K562 (cell line): ENCODE measurements around the gene AKAP13. TPM values are rescaled to one million over a fixed set of nuclear protein-coding genes. Genes with fewer than 3 reads are reported as not detected.
A peak's percentile ranks its signal among the peaks of the same experiment; 100 is the strongest.

Experiments
- ATAC-seq: fragments of 200-7000 bp; cut with Tn5 transposase; 3 replicates; pipeline ENCODE4 v1.9.1; 2020; ENCODE audit warnings: moderate library complexity
- BruUV-seq: library from RNA; stranded (reverse); fragments of 400-500 nt; replicated peaks from 2 replicates; lab custom pipeline; 2021; lab: Mats Ljungman, UMichigan
- CTCF ChIA-PET: fragments of 300-600 bp; formaldehyde crosslinking; extraction: SDS; loops from one replicate; lab custom pipeline; 2021; ENCODE audit warnings: low intra/inter-chr PET ratio; lab: Yijun Ruan, JAX
- POLR2A ChIA-PET: fragments of 300-600, 350-650 bp; sonication (Branson Sonifier 250); formaldehyde crosslinking; extraction: SDS; loops from one replicate; lab custom pipeline; 2021; ENCODE audit warnings: antibody characterized with exemption, inconsistent platforms; lab: Yijun Ruan, JAX
- DNase-seq, 4 experiments: peaks; one replicate each; pipeline versions ENCODE4 v3.0.0 to v3.0.0-alpha.2; 2011 to 2018; ENCODE audit warnings: low spot score in 3 of 4, mixed read lengths in 3 of 4; ENCODE audit errors: extremely low read depth in 1 of 4
- FAIRE-seq: peaks from 2 replicates; lab custom pipeline; 2011; peaks lifted over from hg19 to GRCh38; lab: Jason Lieb, UNC
- H2AFZ ChIP-seq: 2 replicates; pipeline ENCODE4 v1.6.0; 2011; ENCODE audit warnings: low read depth, low read length, control low read depth, inconsistent platforms
- H3K27ac ChIP-seq: fragments of 200-600 bp; 3 replicates; pipeline ENCODE4 v1.8.0; 2011; ENCODE audit warnings: low read depth, mild to moderate bottlenecking, control low read depth, inconsistent platforms, low read length, moderate library complexity, mixed read lengths; ENCODE audit errors: extremely low read depth
- H3K27me3 ChIP-seq, 2 experiments: fragments of 300-600 bp in 1 of 2; 2 replicates in 1 of 2; 3 replicates in 1 of 2; pipeline versions ENCODE4 v1.6.0 to v1.8.0; 2011; ENCODE audit warnings: inconsistent platforms in 2 of 2, low read length in 2 of 2, mild to moderate bottlenecking in 1 of 2, mixed read lengths in 1 of 2, moderate library complexity in 1 of 2; ENCODE audit not compliant: control insufficient read depth in 2 of 2, insufficient read depth in 2 of 2
- H3K36me3 ChIP-seq: fragments of 300-600 bp; 3 replicates; pipeline ENCODE4 v1.8.0; 2011; ENCODE audit warnings: mild to moderate bottlenecking, low read length, inconsistent platforms; ENCODE audit not compliant: control insufficient read depth, insufficient read depth
- H3K4me1 ChIP-seq, 2 experiments: fragments of 200-600 bp in 1 of 2; replicated peaks in 1 of 2; 2 replicates in 1 of 2; 3 replicates in 1 of 2; pipeline versions ENCODE4 v1.5.1 to v1.8.0; 2011; ENCODE audit warnings: inconsistent platforms in 2 of 2, low read length in 2 of 2, mild to moderate bottlenecking in 1 of 2, mixed read lengths in 1 of 2, moderate library complexity in 1 of 2; ENCODE audit not compliant: control insufficient read depth in 2 of 2, insufficient read depth in 2 of 2
- H3K4me2 ChIP-seq: 2 replicates; pipeline ENCODE4 v1.6.1; 2011; ENCODE audit warnings: low read length, control low read depth, inconsistent platforms, mixed read lengths; ENCODE audit not compliant: insufficient read depth
- H3K4me3 ChIP-seq: fragments of 200-600 bp; sonication (generic), shearing (Covaris generic); 2 replicates; pipeline ENCODE4 v1.5.1; 2016; ENCODE audit warnings: control low read depth, inconsistent platforms
- H3K79me2 ChIP-seq: fragments of 200-600 bp; 3 replicates; pipeline ENCODE4 v1.8.0; 2011; ENCODE audit warnings: low read length, inconsistent platforms; ENCODE audit not compliant: control insufficient read depth, insufficient read depth
- H3K9ac ChIP-seq, 2 experiments: 2 replicates each; pipeline versions ENCODE4 v1.6.0 to v1.6.1; 2011; ENCODE audit warnings: low read depth in 2 of 2, low read length in 2 of 2, control low read depth in 1 of 2, inconsistent platforms in 1 of 2, mild to moderate bottlenecking in 1 of 2, mixed read lengths in 1 of 2; ENCODE audit not compliant: insufficient read depth in 1 of 2
- H3K9me1 ChIP-seq: one replicate; pipeline ENCODE4 v1.6.0; 2011; ENCODE audit warnings: inconsistent platforms, mild to moderate bottlenecking, low read length, moderate library complexity; ENCODE audit not compliant: control insufficient read depth, insufficient read depth
- H3K9me3 ChIP-seq: replicated peaks from 2 replicates; pipeline ENCODE4 v1.5.1; 2011; ENCODE audit warnings: low read depth, low read length, inconsistent platforms; ENCODE audit not compliant: control insufficient read depth, insufficient read depth
- H4K20me1 ChIP-seq: replicated peaks from 2 replicates; pipeline ENCODE4 v1.6.1; 2011; ENCODE audit warnings: low read length, inconsistent platforms, mixed read lengths; ENCODE audit not compliant: control insufficient read depth, insufficient read depth
- ADNP ChIP-seq: fragments of 200-800 bp; sonication (Bioruptor generic); IDR thresholded peaks from 2 replicates; pipeline ENCODE4 v1.6.1; 2016; ENCODE audit warnings: missing genetic modification characterization, missing compliant biosample characterization
- IRF2 ChIP-seq: sonication (generic); formaldehyde crosslinking; IDR thresholded peaks from 2 replicates; pipeline ENCODE4 v1.8.1; 2022; ENCODE audit warnings: mild to moderate bottlenecking, missing genetic modification reagents
- KAT8 ChIP-seq: fragments of 450-650 bp; IDR thresholded peaks from 2 replicates; pipeline ENCODE4 v1.6.1; 2016; ENCODE audit warnings: low read depth, mild to moderate bottlenecking
- PRPF4 ChIP-seq: fragments of 200-400 bp; formaldehyde crosslinking; IDR thresholded peaks from one replicate; pipeline ENCODE4 v1.6.1; 2017; ENCODE audit warnings: low read length, low read depth, mild to moderate bottlenecking; ENCODE audit not compliant: insufficient read depth, poor library complexity, severe bottlenecking
- RB1 ChIP-seq: fragments of 450-650 bp; IDR thresholded peaks from 2 replicates; pipeline ENCODE4 v1.6.1; 2017; ENCODE audit warnings: low read depth, mild to moderate bottlenecking
- RCOR1 ChIP-seq, 2 experiments: IDR thresholded peaks; 2 replicates each; pipeline ENCODE4 v1.6.1; 2012; ENCODE audit warnings: low read depth in 2 of 2, low read length in 2 of 2, borderline replicate concordance in 1 of 2, improper control_type of control experiment in 1 of 2
- RFX1 ChIP-seq: fragments of 450-650 bp; IDR thresholded peaks from 2 replicates; pipeline ENCODE4 v1.6.1; 2016; ENCODE audit warnings: mild to moderate bottlenecking, moderate library complexity
- STAG1 ChIP-seq: sonication (generic); formaldehyde crosslinking; IDR thresholded peaks from 2 replicates; pipeline ENCODE4 v1.5.0; 2020; ENCODE audit warnings: missing genetic modification reagents, borderline replicate concordance
- ZBTB8A ChIP-seq: fragments of 450-650 bp; IDR thresholded peaks from 2 replicates; pipeline ENCODE4 v1.6.1; 2018; ENCODE audit warnings: mild to moderate bottlenecking, moderate library complexity; ENCODE audit not compliant: partially characterized antibody
- WGBS: fragments of 100-300 bp; shearing (Covaris generic); methylation state at CpG from one replicate; pipeline ENCODE4 v1.1.6; 2016; ENCODE audit warnings: low coverage, mixed read lengths; ENCODE audit not compliant: insufficient coverage; ENCODE audit errors: missing lambda C conversion rate; 5-methylcytosine and 5-hydroxymethylcytosine counted together
- in situ Hi-C: fragments of 300-500 bp; cut with MboI; formaldehyde crosslinking; loops from 4 replicates; pipeline ENCODE4 v1.15.0; 2018; ENCODE audit warnings: inconsistent platforms, mixed read lengths
- intact Hi-C: fragments of 100-400 bp; cut with micrococcal nuclease; formaldehyde crosslinking; loops from 2 replicates; pipeline ENCODE4 v1.14.2; 2022
- polyA plus RNA-seq, 8 experiments: library from polyadenylated mRNA; depleted of rRNA in 4 of 8; stranded (reverse) in 5 of 8; unstranded in 3 of 8; fragments of >200 nt; fragmentation: Nextera tagmentation in 2 of 8; fragmentation: Illumina TruSeq in 1 of 8; extraction: Ambion mirVana in 2 of 8; extraction: Trizol in 1 of 8; gene quantifications; 2 replicates each; pipeline versions ENCODE4 v1.2.1 to v1.2.3, GENCODE V29; 2011 to 2014; ENCODE audit warnings: inconsistent platforms in 1 of 8, missing spikeins in 1 of 8
- total RNA-seq, 7 experiments: library from RNA; depleted of rRNA in 6 of 7; stranded (reverse); fragments of >200 nt in 6 of 7; fragmentation: Illumina TruSeq in 2 of 7; extraction: Trizol in 2 of 7; gene quantifications; 2 replicates each; pipeline versions ENCODE4 v1.2.1 to v1.2.3, GENCODE V29; 2011 to 2021; ENCODE audit warnings: low replicate concordance in 1 of 7

The AKAP13 gene
- total and polyA plus RNA-seq, 9 of the 15 experiments (the other 6 are each of a cell fraction or from before 2014, with no cell fraction given), result 0.03 to 1.7 (median 0.42) TPM

GRCh38 chr15:85377986-85378385, 2.4 kb upstream of the AKAP13 start:
- H3K4me1 ChIP-seq, result peaks cover 3 to 9% of the 10 kb centered on the region in 2 experiments; a peak in 3 of 5 replicates
- H3K79me2 ChIP-seq, result no peaks in the 10 kb centered on the region
- TF ChIP-seq RB1 (no peak), ZBTB8A (no peak), IRF2 (CRISPR knock-in tag) (no peak)
- ChIA-PET POLR2A (no interaction called here), CTCF (no interaction called here)
- DNase-seq (no peak), ATAC-seq (no peak), FAIRE-seq (no peak)
- no peaks in the 10 kb centered on the region for H3K36me3 ChIP-seq
- in situ Hi-C loops (no loop called here), intact Hi-C loops (no loop called here)
- H3K4me2 ChIP-seq, result no peak overlapping the region
- peaks cover 4 to 12% of the 10 kb centered on the region in 2 experiments; a peak in 2 of 5 replicates for H3K27me3 ChIP-seq
- no peaks in the 10 kb centered on the region for H3K9me3 ChIP-seq
- no peaks in the 10 kb centered on the region for H4K20me1 ChIP-seq
- 6% methylated on average over 4 of the region's 6 CpGs for WGBS
- no TSS peak for BruUV-seq
- H3K9ac ChIP-seq, result no peak overlapping the region
- no peaks in the 10 kb centered on the region for H3K9me1 ChIP-seq
- H3K4me3 ChIP-seq, result no peak overlapping the region
- H3K27ac ChIP-seq, result no peak overlapping the region
- no peak overlapping the region for H2AFZ ChIP-seq

GRCh38 chr15:85379403-85380131, 836 bp upstream of the AKAP13 start:
- no peak overlapping the region for H3K9ac ChIP-seq
- 18% methylated on average over 19 of the region's 19 CpGs for WGBS
- no TSS peak for BruUV-seq
- peak overlapping the region; percentile 89 for H2AFZ ChIP-seq
- TF ChIP-seq STAG1 (CRISPR knock-in tag) (no peak), KAT8 (no peak), ADNP (no peak), RFX1 (no peak), PRPF4 (no peak), RCOR1 (IDR thresholded peaks at IDR 0.05; ENCODE audit: borderline replicate concordance in 1 of 2, low read depth in 2 of 2, low read length in 2 of 2) (no peak)
- H4K20me1 ChIP-seq, result no peaks in the 10 kb centered on the region
- FAIRE-seq (no peak), ATAC-seq (no peak), DNase-seq (no peak)
- intact Hi-C loops (no loop called here), in situ Hi-C loops (no loop called here)
- no peaks in the 10 kb centered on the region for H3K9me3 ChIP-seq
- H3K27me3 ChIP-seq, result peaks cover 6 to 12% of the 10 kb centered on the region in 2 experiments; a peak in 2 of 5 replicates
- ChIA-PET POLR2A (interaction anchor here (0.7 kb wide), 2 partner anchors 9 to 44 kb away, joined by 3 read pairs; no protein-coding TSS in a partner anchor), CTCF (no interaction called here)
- peak overlapping the region; percentile 73 for H3K4me2 ChIP-seq
- H3K79me2 ChIP-seq, result no peaks in the 10 kb centered on the region
- H3K9me1 ChIP-seq, result no peaks in the 10 kb centered on the region
- H3K4me3 ChIP-seq, result peak overlapping the region; percentile 23; the same call in 1 of the 2 replicates
- no peaks in the 10 kb centered on the region for H3K36me3 ChIP-seq
- no peak overlapping the region for H3K27ac ChIP-seq
- H3K4me1 ChIP-seq, result peaks cover 3 to 9% of the 10 kb centered on the region in 2 experiments; a peak in 3 of 5 replicates
